HG03442 (cell line): ENCODE data around the gene CALB2.

Experiments used
- ATAC-seq: cut with Tn5 transposase; IDR thresholded peaks from one replicate; pipeline ENCODE4 v1.9.1; 2021; ENCODE audit warnings: mild to moderate bottlenecking, moderate library complexity; ENCODE audit not compliant: unreplicated experiment

Gene CALB2

GRCh38 chr16:71424626-71425025 lies 66.1 kb downstream of the CALB2 start:
- ATAC-seq: no peak

- no peak for ATAC-seq
These were observed 67.2 kb downstream of the CALB2 start for GRCh38 chr16:71425746-71426068.

GRCh38 chr16:71426069-71426879 lies 67.8 kb downstream of the CALB2 start:
- peak; percentile 53 for ATAC-seq

- peak; percentile 20 for ATAC-seq
These were observed 68.5 kb downstream of the CALB2 start for GRCh38 chr16:71426880-71427615.

- ATAC-seq: no peak
These were observed 69.9 kb downstream of the CALB2 start for GRCh38 chr16:71428385-71428784.

- no peak for ATAC-seq
These were observed 70.4 kb downstream of the CALB2 start for GRCh38 chr16:71428883-71429282.

- ATAC-seq: no peak
These were observed 71.1 kb downstream of the CALB2 start for GRCh38 chr16:71429581-71429980.

- no peak for ATAC-seq
These were observed 72.2 kb downstream of the CALB2 start for GRCh38 chr16:71430744-71431143.

GRCh38 chr16:71431176-71431575 lies 72.7 kb downstream of the CALB2 start:
- ATAC-seq: no peak

- no peak for ATAC-seq
These were observed 73.5 kb downstream of the CALB2 start for GRCh38 chr16:71431991-71432390.

- ATAC-seq: no peak
These were observed 74.4 kb downstream of the CALB2 start for GRCh38 chr16:71432906-71433305.

GRCh38 chr16:71436473-71436872 lies 78.0 kb downstream of the CALB2 start:
- ATAC-seq: no peak

GRCh38 chr16:71439523-71439922 lies 81.0 kb downstream of the CALB2 start:
- no peak for ATAC-seq
